ENCODE data around the gene CYP1B1. TPM values are rescaled to one million over a fixed set of nuclear protein-coding genes. Genes with fewer than 3 reads are reported as not detected.
"Not testable (repeated sequence)": the region's sequence is repeated elsewhere in the genome, so short reads cannot be mapped to it uniquely, and the experiment has no call there.

CYP1B1 gene
- polyA plus RNA-seq, 3 donors from 2014 or later, result 0.49 to 1.7 (median 1.2) TPM

GRCh38 chr2:38026846-38027245 is 49.1 kb downstream of the CYP1B1 start:
- peaks cover 0 to 5% (median 4%) of the 10 kb centered on the region in 3 donors for H3K27me3 Mint-ChIP-seq (ENCODE audit: low read depth in 3 of 3)

GRCh38 chr2:38021589-38021988 is 54.4 kb downstream of the CYP1B1 start:
- Mint-ChIP-seq H3K9me3 (no peaks in the 10 kb centered on the region), H3K27me3 (ENCODE audit: low read depth in 3 of 3) (peaks cover 0 to 8% (median 0%) of the 10 kb centered on the region in 3 donors), H3K36me3 (peaks cover 6 to 10% (median 6%) of the 10 kb centered on the region in 3 donors), H3K4me3 (no peak overlapping the region), H3K27ac (no peak overlapping the region), H3K4me1 (no peaks in the 10 kb centered on the region)
- no peak for DNase-seq

More at GRCh38 chr2:38026846-38027245, 49.1 kb downstream of the CYP1B1 start:
- Mint-ChIP-seq H3K27ac (no peak overlapping the region), H3K36me3 (peaks cover 0 to 4% (median 3%) of the 10 kb centered on the region in 3 donors), H3K4me1 (no peaks in the 10 kb centered on the region), H3K9me3 (no peaks in the 10 kb centered on the region), H3K4me3 (no peak overlapping the region)
- no peak for DNase-seq

- H3K4me3 Mint-ChIP-seq, result not testable (repeated sequence)
- peaks cover 6 to 10% (median 6%) of the 10 kb centered on the region in 3 donors for H3K36me3 Mint-ChIP-seq
Observed at GRCh38 chr2:38020359-38021069, 55.4 kb downstream of the CYP1B1 start.

DNA sequence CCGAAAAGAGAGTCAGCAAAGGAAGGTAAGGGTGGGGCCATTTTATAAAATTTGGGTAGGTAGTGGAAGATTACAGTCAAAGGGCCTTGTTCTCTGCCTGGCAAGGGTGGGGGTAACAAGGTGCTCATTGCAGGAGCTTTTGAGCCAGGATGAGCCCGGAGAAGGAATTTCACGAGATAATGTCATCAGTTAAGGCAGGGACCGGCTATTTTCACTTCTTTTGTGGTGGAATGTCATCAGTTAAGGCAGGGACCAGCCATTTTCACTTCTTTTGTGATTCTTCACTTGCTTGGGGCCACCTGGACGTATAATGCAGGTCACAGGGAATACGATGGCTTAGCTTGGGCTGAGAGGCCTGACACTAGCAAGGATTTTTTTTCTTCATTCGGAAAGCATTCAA is 58.1 kb downstream of the CYP1B1 start:
- H3K9me3 Mint-ChIP-seq, result no peaks in the 10 kb centered on the region
- no peak for DNase-seq

More at GRCh38 chr2:38020359-38021069, 55.4 kb downstream of the CYP1B1 start:
- DNase-seq; H3K9me3 Mint-ChIP-seq; H3K27me3 Mint-ChIP-seq (ENCODE audit: low read depth in 3 of 3); H3K27ac Mint-ChIP-seq; H3K4me1 Mint-ChIP-seq: not testable (repeated sequence)

More for the DNA sequence above, 58.1 kb downstream of the CYP1B1 start:
- H3K4me1 Mint-ChIP-seq, result no peaks in the 10 kb centered on the region
- peaks cover 0 to 3% (median 0%) of the 10 kb centered on the region in 3 donors for H3K27me3 Mint-ChIP-seq (ENCODE audit: low read depth in 3 of 3)
- H3K27ac Mint-ChIP-seq, result no peak overlapping the region
- H3K4me3 Mint-ChIP-seq, result no peak overlapping the region
- peaks cover 6 to 17% (median 17%) of the 10 kb centered on the region in 3 donors for H3K36me3 Mint-ChIP-seq

Other genes starting within 250 kb of the CYP1B1 start
- 1 to 10 TPM; 4.4 to 7.7 (median 6.3) TPM for gene RMDN2, start 150.9 kb downstream of the CYP1B1 start, polyA plus RNA-seq

Data from immature natural killer cell (primary cell).